ENCODE results near the gene TENT5C. TPM values are rescaled to one million over a fixed set of nuclear protein-coding genes. Genes with fewer than 3 reads are reported as not detected.

TENT5C gene
- total RNA-seq, 1 experiment from 2014 or later, result 19.8 TPM

GRCh38 chr1:117599286-117600221 lies 6.3 kb upstream of the TENT5C start:
- H3K36me3 Mint-ChIP-seq (ENCODE audit: insufficient read depth, unreplicated experiment), result no peaks in the 10 kb centered on the region
- TF ChIP-seq, protein P1, sequence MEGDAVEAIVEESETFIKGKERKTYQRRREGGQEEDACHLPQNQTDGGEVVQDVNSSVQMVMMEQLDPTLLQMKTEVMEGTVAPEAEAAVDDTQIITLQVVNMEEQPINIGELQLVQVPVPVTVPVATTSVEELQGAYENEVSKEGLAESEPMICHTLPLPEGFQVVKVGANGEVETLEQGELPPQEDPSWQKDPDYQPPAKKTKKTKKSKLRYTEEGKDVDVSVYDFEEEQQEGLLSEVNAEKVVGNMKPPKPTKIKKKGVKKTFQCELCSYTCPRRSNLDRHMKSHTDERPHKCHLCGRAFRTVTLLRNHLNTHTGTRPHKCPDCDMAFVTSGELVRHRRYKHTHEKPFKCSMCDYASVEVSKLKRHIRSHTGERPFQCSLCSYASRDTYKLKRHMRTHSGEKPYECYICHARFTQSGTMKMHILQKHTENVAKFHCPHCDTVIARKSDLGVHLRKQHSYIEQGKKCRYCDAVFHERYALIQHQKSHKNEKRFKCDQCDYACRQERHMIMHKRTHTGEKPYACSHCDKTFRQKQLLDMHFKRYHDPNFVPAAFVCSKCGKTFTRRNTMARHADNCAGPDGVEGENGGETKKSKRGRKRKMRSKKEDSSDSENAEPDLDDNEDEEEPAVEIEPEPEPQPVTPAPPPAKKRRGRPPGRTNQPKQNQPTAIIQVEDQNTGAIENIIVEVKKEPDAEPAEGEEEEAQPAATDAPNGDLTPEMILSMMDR (IDR thresholded peaks at IDR 0.05; ENCODE audit: insufficient read depth in 1 of 2, low read depth in 1 of 2, low read length in 1 of 2, severe bottlenecking in 1 of 2, unreplicated experiment in 1 of 2), result no peak
- H3K27ac Mint-ChIP-seq (ENCODE audit: unreplicated experiment), result no peak overlapping the region

GRCh38 chr1:117600325-117600943 lies 5.4 kb upstream of the TENT5C start:
- Mint-ChIP-seq H3K27me3 (ENCODE audit: insufficient read depth, unreplicated experiment) (no peaks in the 10 kb centered on the region), H3K4me3 (ENCODE audit: unreplicated experiment) (no peak overlapping the region), H3K36me3 (ENCODE audit: insufficient read depth, unreplicated experiment) (peaks cover 3% of the 10 kb centered on the region), H3K9me3 (ENCODE audit: unreplicated experiment) (no peaks in the 10 kb centered on the region), H3K4me1 (ENCODE audit: low read depth, unreplicated experiment) (no peaks in the 10 kb centered on the region), H3K27ac (ENCODE audit: unreplicated experiment) (no peak overlapping the region)
- TF ChIP-seq, protein P1 (IDR thresholded peaks at IDR 0.05; ENCODE audit: insufficient read depth in 1 of 2, low read depth in 1 of 2, low read length in 1 of 2, severe bottlenecking in 1 of 2, unreplicated experiment in 1 of 2), result no peak
- H3K27me3 ChIP-seq (replicated peaks; ENCODE audit: control insufficient read depth, insufficient read depth, low read length), result no peaks in the 10 kb centered on the region
- no peaks in the 10 kb centered on the region for H3K36me3 ChIP-seq (ENCODE audit: control insufficient read depth, insufficient read depth, low read length)
- no peak overlapping the region for H3K4me3 ChIP-seq (ENCODE audit: low read depth, low read length)
- intact Hi-C loops (cut with micrococcal nuclease; ENCODE audit: unreplicated experiment), result no loop called here
- DNase-seq, result no peak
- no peaks in the 10 kb centered on the region for H3K9me3 ChIP-seq
- CTCF ChIA-PET, result no interaction called here
- BruUV-seq (replicated peaks), result no TSS peak
- no peaks in the 10 kb centered on the region for H3K4me1 ChIP-seq
- POLR2A ChIA-PET, result no interaction called here

More at GRCh38 chr1:117599286-117600221, 6.3 kb upstream of the TENT5C start:
- Histone ChIP-seq H3K4me3 (ENCODE audit: low read depth, low read length) (no peak overlapping the region), H3K4me1 (no peaks in the 10 kb centered on the region), H3K9me3 (no peaks in the 10 kb centered on the region), H3K36me3 (ENCODE audit: control insufficient read depth, insufficient read depth, low read length) (no peaks in the 10 kb centered on the region), H3K27me3 (replicated peaks; ENCODE audit: control insufficient read depth, insufficient read depth, low read length) (no peaks in the 10 kb centered on the region)
- intact Hi-C loops (cut with micrococcal nuclease; ENCODE audit: unreplicated experiment), result no loop called here
- no peaks in the 10 kb centered on the region for H3K27me3 Mint-ChIP-seq (ENCODE audit: insufficient read depth, unreplicated experiment)
- H3K9me3 Mint-ChIP-seq (ENCODE audit: unreplicated experiment), result no peaks in the 10 kb centered on the region
- ChIA-PET POLR2A (no interaction called here), CTCF (no interaction called here)
- BruUV-seq (replicated peaks), result no TSS peak
- H3K4me3 Mint-ChIP-seq (ENCODE audit: unreplicated experiment), result no peak overlapping the region
- no peaks in the 10 kb centered on the region for H3K4me1 Mint-ChIP-seq (ENCODE audit: low read depth, unreplicated experiment)
- DNase-seq, result no peak

GRCh38 chr1:117600966-117601365 lies 4.9 kb upstream of the TENT5C start:
- ChIA-PET POLR2A (no interaction called here), CTCF (no interaction called here)
- H3K9me3 Mint-ChIP-seq (ENCODE audit: unreplicated experiment), result no peaks in the 10 kb centered on the region
- TF ChIP-seq, protein P1 (IDR thresholded peaks at IDR 0.05; ENCODE audit: insufficient read depth in 1 of 2, low read depth in 1 of 2, low read length in 1 of 2, severe bottlenecking in 1 of 2, unreplicated experiment in 1 of 2), result no peak
- intact Hi-C loops (cut with micrococcal nuclease; ENCODE audit: unreplicated experiment), result no loop called here
- no peaks in the 10 kb centered on the region for H3K4me1 Mint-ChIP-seq (ENCODE audit: low read depth, unreplicated experiment)
- H3K27me3 ChIP-seq (replicated peaks; ENCODE audit: control insufficient read depth, insufficient read depth, low read length), result no peaks in the 10 kb centered on the region
- DNase-seq, result no peak
- no peak overlapping the region for H3K4me3 Mint-ChIP-seq (ENCODE audit: unreplicated experiment)
- peaks cover 6% of the 10 kb centered on the region for H3K36me3 Mint-ChIP-seq (ENCODE audit: insufficient read depth, unreplicated experiment)
- no peaks in the 10 kb centered on the region for H3K27me3 Mint-ChIP-seq (ENCODE audit: insufficient read depth, unreplicated experiment)
- no peaks in the 10 kb centered on the region for H3K4me1 ChIP-seq
- BruUV-seq (replicated peaks), result no TSS peak
- H3K9me3 ChIP-seq, result no peaks in the 10 kb centered on the region
- H3K27ac Mint-ChIP-seq (ENCODE audit: unreplicated experiment), result no peak overlapping the region
- H3K36me3 ChIP-seq (ENCODE audit: control insufficient read depth, insufficient read depth, low read length), result no peaks in the 10 kb centered on the region
- H3K4me3 ChIP-seq (ENCODE audit: low read depth, low read length), result no peak overlapping the region

All from Caco-2 (cell line).